ENCODE data around the gene GABBR2.

GABBR2 gene

DNA sequence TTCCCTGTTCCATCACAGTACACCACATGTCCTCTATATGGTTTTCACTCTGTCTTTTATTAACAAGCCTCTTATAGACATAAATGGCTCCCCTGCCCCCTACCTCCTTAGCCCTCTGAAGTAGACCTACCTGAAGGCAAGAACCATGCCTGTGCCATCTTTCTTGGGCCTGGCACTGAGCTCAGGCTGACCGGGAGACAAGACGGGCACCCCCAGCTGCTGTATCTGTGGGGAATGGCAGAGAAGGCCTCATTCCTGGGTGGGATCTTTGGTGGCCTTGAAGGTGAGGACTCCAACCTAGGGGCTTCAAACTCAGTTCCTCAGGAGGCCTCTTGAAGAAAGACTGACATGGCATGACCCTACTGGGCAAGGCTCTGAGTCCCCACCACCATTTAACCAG is 109.9 kb downstream of the GABBR2 start:
- TF ChIP-seq, protein P1, sequence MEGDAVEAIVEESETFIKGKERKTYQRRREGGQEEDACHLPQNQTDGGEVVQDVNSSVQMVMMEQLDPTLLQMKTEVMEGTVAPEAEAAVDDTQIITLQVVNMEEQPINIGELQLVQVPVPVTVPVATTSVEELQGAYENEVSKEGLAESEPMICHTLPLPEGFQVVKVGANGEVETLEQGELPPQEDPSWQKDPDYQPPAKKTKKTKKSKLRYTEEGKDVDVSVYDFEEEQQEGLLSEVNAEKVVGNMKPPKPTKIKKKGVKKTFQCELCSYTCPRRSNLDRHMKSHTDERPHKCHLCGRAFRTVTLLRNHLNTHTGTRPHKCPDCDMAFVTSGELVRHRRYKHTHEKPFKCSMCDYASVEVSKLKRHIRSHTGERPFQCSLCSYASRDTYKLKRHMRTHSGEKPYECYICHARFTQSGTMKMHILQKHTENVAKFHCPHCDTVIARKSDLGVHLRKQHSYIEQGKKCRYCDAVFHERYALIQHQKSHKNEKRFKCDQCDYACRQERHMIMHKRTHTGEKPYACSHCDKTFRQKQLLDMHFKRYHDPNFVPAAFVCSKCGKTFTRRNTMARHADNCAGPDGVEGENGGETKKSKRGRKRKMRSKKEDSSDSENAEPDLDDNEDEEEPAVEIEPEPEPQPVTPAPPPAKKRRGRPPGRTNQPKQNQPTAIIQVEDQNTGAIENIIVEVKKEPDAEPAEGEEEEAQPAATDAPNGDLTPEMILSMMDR (conservative IDR thresholded peaks at IDR 0.05; ENCODE audit: low read length) = no peak
- DNase-seq (ENCODE audit: low read depth) = no peak
- no peak overlapping the region for H3K4me3 ChIP-seq (ENCODE audit: low read length)

DNA sequence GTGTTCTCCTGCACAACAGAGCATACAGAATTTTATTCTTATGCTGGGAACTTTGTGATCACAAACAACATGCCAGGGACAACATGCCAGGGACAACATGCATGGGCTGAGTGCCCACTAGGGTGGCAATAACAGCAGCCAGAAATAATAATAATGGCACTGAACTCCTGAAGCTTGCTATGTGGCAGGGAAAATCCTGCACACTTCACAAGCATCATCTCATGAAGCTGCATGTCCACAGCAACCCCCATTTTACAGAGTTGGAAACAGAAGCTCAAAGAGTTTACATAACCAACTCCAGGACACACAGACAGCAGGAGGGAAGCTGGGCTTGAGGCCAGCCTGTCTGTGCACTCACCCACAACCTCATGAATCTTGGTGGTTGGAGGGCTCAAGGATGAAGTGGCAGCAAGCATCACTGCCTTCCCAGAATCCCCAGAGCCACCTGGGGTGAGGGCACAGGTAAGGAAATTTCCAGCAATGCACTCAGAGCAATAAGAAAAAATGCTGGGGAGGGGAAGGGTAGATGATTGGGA is 111.4 kb downstream of the GABBR2 start:
- no peak for DNase-seq (ENCODE audit: low read depth)
- no peak overlapping the region for H3K4me3 ChIP-seq (ENCODE audit: low read length)
- TF ChIP-seq, protein P1 (conservative IDR thresholded peaks at IDR 0.05; ENCODE audit: low read length) = no peak

DNA sequence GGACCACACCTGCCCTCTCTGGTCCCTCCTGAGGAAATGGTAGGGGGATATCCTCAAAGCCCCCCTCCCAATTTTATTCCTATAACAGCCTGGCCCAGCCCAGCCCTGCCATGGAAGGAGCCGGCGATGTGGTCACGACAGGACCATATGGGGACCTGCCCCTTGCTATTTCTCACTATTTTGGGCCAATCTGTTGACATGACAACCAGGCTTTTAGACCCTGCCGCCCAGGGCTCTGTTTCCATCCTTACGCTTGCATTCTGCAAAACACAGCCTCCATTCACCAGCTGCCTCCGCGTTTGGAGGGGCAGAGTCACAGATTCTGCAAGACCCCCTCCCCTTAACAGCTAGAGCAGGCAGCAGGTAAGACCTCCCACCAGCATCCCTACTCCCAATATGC is 112.2 kb downstream of the GABBR2 start:
- TF ChIP-seq, protein P1 (conservative IDR thresholded peaks at IDR 0.05; ENCODE audit: low read length) = no peak
- no peak overlapping the region for H3K4me3 ChIP-seq (ENCODE audit: low read length)
- no peak for DNase-seq (ENCODE audit: low read depth)

DNA sequence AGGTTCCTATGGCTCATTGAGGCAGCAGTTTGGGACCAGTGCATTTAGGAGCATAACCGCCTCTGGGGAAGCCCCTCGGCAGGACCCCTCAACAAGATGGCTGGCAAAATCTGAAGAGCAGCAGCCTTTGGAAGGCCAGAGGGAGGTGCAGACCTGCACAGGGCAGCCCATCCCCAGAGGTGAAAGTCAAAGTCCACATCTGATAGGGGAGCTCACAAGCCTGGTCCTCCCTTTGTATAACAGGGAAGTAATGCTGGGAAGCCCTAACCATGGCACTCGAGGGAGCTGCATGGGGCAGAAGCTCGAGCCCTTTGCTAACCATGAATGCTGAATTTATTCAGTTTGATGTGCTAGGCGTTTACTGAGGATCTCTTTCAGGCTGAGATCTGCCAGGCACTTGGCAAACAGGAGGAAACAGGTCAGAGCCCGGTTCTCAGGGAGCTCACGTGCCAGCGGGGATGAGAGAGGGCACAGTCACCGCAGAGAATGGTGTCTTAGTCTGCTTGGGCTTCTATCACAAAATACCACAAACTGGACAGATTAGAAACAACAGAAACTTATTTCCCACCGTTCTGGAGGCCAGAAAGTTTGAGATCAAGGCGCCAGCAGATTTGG is 114.1 kb downstream of the GABBR2 start:
- no peak overlapping the region for H3K4me3 ChIP-seq (ENCODE audit: low read length)
- no peak for DNase-seq (ENCODE audit: low read depth)
- TF ChIP-seq, protein P1 (conservative IDR thresholded peaks at IDR 0.05; ENCODE audit: low read length) = no peak

DNA sequence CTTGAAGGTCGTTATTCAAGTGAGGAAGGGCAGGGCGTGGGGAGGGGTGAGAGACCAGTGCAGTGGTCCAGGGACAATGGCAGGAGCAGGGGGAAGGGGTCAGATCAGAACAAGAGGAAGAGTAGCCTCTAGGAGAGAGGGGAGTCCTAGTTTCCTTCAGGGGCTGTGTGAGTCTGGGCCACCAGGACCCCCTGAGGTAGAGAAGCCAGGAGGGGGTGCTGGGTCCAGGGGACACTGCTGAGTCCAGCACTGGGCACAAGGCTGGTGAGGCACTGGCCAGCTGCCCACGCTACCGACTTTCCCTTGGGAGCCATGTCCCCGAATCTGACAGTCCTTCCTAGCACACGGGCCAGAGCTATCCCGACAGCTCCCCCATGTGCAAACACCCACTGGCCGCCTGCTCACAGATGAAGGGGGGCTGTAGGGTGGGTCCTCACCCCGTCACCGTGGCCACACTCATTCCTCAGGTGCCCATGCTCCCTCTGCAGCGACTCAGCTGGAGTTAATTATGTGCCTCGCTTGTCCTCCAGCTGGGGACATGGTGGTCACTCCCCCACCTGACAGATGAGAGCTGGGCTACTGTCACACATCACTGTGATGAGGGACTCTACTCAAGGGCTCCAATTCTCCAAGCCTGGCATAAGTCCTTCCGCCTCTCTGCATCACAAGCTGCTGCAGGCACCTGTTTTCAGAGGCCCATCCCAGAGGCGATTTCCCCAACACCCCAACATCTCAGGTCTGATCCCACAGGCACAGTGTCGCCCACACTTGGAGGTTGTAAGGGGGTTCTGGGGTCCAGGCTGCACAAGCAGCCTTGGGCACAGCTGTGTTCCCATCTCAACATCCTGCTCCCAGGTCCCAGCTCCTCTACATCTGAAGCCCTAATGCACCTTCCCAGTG is 115.1 kb downstream of the GABBR2 start:
- H3K4me3 ChIP-seq (ENCODE audit: low read length) = no peak overlapping the region
- DNase-seq (ENCODE audit: low read depth) = no peak
- TF ChIP-seq, protein P1 (conservative IDR thresholded peaks at IDR 0.05; ENCODE audit: low read length) = no peak

DNA sequence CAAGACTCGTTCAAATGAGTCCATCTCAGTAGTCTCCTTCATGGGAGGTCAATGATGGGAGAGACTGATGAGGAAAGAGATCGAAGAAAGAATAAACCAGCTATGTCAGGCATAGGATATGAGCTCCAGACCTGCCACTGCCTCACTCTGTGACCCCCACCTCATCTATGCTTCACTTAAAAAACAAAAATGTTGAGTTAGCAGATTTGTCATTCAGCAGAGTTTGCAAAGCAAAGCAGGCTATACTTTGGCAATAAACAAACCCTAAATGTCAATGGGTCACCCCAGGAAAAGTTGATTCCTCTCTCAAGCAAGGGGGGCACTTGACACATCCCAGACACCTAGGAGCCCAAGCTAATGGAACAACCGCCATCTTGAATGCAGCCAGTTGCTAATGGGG is 117.0 kb downstream of the GABBR2 start:
- H3K4me3 ChIP-seq (ENCODE audit: low read length) = no peak overlapping the region
- DNase-seq (ENCODE audit: low read depth) = no peak
- TF ChIP-seq, protein P1 (conservative IDR thresholded peaks at IDR 0.05; ENCODE audit: low read length) = no peak

Data from AG10803 (cell line).